ENCODE data around the gene CRTC1.

DNA sequence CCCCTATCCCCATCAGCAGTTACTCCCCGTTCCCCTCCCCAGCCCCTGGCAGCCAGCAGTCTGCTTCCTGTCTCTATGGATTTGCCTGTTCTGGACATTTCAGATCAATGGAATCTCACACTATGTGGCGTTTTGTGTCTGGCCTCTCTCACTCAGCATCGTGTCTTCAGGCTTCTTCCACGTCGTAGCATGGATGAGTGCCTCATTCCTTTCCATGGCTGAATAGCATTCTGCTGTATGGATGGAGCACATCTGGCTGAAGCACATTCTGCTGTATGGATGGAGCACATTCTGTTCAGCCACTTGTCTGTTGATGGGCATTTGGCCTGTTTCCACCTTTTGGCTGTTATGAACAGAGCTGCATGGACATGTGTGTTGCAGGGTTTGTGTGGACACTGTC, 29.5 kb downstream of the CRTC1 start:
- TF ChIP-seq, protein P1, sequence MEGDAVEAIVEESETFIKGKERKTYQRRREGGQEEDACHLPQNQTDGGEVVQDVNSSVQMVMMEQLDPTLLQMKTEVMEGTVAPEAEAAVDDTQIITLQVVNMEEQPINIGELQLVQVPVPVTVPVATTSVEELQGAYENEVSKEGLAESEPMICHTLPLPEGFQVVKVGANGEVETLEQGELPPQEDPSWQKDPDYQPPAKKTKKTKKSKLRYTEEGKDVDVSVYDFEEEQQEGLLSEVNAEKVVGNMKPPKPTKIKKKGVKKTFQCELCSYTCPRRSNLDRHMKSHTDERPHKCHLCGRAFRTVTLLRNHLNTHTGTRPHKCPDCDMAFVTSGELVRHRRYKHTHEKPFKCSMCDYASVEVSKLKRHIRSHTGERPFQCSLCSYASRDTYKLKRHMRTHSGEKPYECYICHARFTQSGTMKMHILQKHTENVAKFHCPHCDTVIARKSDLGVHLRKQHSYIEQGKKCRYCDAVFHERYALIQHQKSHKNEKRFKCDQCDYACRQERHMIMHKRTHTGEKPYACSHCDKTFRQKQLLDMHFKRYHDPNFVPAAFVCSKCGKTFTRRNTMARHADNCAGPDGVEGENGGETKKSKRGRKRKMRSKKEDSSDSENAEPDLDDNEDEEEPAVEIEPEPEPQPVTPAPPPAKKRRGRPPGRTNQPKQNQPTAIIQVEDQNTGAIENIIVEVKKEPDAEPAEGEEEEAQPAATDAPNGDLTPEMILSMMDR (conservative IDR thresholded peaks at IDR 0.05; ENCODE audit: low read depth, low read length) = no peak
- no peak for TF ChIP-seq EZH2 (IDR thresholded peaks at IDR 0.05; ENCODE audit: borderline replicate concordance, low read depth, low read length, poor library complexity, severe bottlenecking)
